Measurements from ENCODE around the gene EFNB3.

EFNB3 gene

GRCh38 chr17:7740481-7741001 is 35.5 kb downstream of the EFNB3 start:
- H3K4me3 ChIP-seq (replicated peaks in 1 of 2; ENCODE audit: low read depth in 2 of 2, low read length in 2 of 2) = no peak overlapping the region
- TF ChIP-seq CTCF (IDR thresholded peaks at IDR 0.05; ENCODE audit: low read depth, low read length) = no peak
- DNase-seq (ENCODE audit: low read depth in 2 of 2) = no peak

GRCh38 chr17:7742729-7743128 is 37.7 kb downstream of the EFNB3 start:
- no peak for TF ChIP-seq CTCF (IDR thresholded peaks at IDR 0.05; ENCODE audit: low read depth, low read length)
- no peak for DNase-seq (ENCODE audit: low read depth in 2 of 2)
- no peak overlapping the region for H3K4me3 ChIP-seq (replicated peaks in 1 of 2; ENCODE audit: low read depth in 2 of 2, low read length in 2 of 2)

GRCh38 chr17:7744416-7744815 is 39.4 kb downstream of the EFNB3 start:
- DNase-seq (ENCODE audit: low read depth in 2 of 2) = peak in 1 of 2 donors; percentile 43

GRCh38 chr17:7745748-7746470 is 40.9 kb downstream of the EFNB3 start:
- no peak overlapping the region for H3K4me3 ChIP-seq (replicated peaks in 1 of 2; ENCODE audit: low read depth in 2 of 2, low read length in 2 of 2)
- DNase-seq (ENCODE audit: low read depth in 2 of 2) = peak; percentile 93 to 97
- peak; percentile 26 for TF ChIP-seq CTCF (IDR thresholded peaks at IDR 0.05; ENCODE audit: low read depth, low read length)

More at GRCh38 chr17:7744416-7744815, 39.4 kb downstream of the EFNB3 start:
- no peak for TF ChIP-seq CTCF (IDR thresholded peaks at IDR 0.05; ENCODE audit: low read depth, low read length)
- no peak overlapping the region for H3K4me3 ChIP-seq (replicated peaks in 1 of 2; ENCODE audit: low read depth in 2 of 2, low read length in 2 of 2)

- TF ChIP-seq CTCF (IDR thresholded peaks at IDR 0.05; ENCODE audit: low read depth, low read length) = no peak
- H3K4me3 ChIP-seq (replicated peaks in 1 of 2; ENCODE audit: low read depth in 2 of 2, low read length in 2 of 2) = no peak overlapping the region
- DNase-seq (ENCODE audit: low read depth in 2 of 2) = peak; percentile 50 to 84
Measured at GRCh38 chr17:7747635-7748071, 42.7 kb downstream of the EFNB3 start.

- peak in 1 of 2 donors; percentile 85 for DNase-seq (ENCODE audit: low read depth in 2 of 2)
- TF ChIP-seq CTCF (IDR thresholded peaks at IDR 0.05; ENCODE audit: low read depth, low read length) = no peak
Measured at GRCh38 chr17:7748076-7748775, 43.2 kb downstream of the EFNB3 start.

More at GRCh38 chr17:7748076-7748775, 43.2 kb downstream of the EFNB3 start:
- no peak overlapping the region for H3K4me3 ChIP-seq (replicated peaks in 1 of 2; ENCODE audit: low read depth in 2 of 2, low read length in 2 of 2)

Measured in cardiac fibroblast (primary cell).